Fibroblast of skin of abdomen (primary cell): Measurements from ENCODE around the gene DDX39B.

ENCODE experiments used
- DNase-seq: peaks from one replicate; pipeline ENCODE4 v3.0.0-alpha.2; 2013

The DDX39B gene

DNA sequence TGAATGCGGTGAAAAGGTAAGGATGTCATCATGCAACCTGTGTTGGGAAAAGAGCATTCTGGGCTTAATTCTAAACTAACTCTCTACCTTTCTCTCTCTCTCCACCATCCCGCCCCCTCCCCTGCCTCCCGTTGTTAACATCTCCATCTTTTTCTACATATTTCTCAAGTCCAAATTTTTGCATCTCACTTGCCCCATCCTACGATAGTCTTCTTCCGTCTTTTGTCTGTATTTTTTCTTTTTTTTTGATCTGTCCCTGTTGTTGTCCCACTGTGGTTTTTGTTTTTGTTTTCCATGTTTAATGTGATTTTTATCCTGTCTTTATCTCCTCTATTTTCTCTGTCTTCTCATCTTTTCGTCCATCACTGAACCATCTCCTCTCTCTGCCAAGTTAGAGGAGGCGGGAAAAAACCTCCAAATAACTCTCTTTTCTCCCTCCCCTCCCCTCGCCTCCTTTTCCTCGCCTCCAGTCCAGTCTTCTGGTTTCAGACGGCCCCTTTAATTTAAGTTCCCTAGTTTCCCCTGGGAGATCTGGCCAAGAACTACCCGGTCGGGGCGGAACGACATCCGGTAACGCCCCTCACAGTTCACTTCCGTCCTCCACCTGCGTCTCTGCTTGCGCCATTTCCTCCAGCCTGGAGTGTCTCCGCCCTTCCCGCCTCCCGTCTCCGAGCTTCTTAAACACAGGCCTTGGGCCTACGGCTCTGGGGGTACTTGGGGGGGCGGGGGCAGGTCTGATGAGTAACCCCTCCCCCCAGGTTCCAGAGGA is 5.3 kb upstream of the DDX39B start, which contains the start of gene NFKBIL1:
NFKBIL1 (plus strand) TSS at position 651 of the 769 bp plus-strand sequence; CDS start at position 738, 87 bp downstream.
- peak; percentile 99 for DNase-seq

DNA sequence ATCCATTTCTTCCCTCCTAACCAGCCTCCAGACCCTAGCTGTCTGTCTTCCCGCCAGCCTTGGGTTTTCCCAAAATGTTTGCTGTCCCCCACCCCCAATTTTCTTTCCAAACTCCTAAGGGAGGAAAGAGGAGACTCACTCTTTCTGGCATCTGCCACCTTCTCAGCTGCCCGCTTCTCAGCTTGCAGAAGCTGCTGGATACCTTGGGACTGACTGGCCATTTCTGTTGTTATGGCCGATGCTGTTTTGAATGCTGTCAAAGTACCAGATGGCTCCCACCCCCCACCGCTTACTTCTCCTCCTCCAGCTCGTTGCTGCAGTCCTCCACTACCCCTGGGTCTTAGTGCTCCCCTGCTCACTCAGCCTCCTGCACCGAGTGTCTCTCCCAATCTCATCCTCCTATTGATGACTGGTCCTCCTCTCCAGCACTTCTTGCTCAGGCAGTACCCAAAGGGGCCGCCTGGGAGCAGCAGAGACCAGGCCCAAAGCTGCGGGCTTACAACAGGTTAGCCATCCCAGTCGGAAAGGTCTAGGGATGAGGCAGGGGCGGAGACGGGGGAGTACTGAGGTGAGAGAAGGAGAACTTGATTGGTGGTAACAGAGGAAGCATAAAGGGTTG is 4.6 kb upstream of the DDX39B start, which contains the start of gene ATP6V1G2:
ATP6V1G2 (minus strand) TSS at position 270 of the 619 bp plus-strand sequence; CDS start at position 221, 49 bp downstream.
- peak; percentile 95 for DNase-seq

DNA sequence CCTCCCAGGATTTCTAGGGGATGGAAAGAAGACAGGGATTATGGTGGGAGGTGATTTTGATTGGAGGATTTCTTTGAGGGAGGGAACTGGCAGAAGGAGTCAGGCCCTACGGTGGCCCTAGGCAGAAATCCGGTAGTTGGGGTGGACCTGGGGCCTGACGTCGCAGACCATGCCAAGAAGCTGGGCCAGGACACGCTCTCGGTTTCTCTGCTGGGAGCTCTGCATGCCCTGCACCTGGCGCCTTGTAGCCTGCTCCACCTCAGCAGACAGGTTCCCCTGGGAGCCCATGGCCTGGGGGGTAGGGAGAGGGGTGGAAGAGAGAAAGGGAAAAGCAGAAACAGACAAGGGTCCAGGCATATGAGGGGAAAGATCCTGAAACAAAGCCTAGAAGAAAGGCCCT is 3.5 kb upstream of the DDX39B start:
- DNase-seq: no peak

DNA sequence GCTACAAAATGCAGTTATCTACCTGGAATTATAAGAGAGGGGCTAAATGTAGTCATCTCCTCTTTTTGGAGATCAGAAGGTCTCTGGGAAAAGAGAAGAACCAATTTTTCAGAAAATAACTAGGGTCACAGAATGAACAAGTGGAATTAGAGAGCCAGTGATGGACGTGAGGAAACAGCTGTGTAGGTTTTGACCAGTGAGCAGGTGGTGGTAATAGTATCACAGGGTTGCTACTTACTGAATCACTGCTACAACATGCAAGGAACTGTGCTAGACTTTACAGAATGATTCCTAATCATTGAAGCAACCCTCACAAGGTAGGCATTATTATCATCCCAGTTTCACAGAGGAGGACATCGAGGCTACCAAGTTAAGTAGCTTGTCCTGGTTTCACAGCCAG is 2.9 kb upstream of the DDX39B start:
- no peak for DNase-seq

DNA sequence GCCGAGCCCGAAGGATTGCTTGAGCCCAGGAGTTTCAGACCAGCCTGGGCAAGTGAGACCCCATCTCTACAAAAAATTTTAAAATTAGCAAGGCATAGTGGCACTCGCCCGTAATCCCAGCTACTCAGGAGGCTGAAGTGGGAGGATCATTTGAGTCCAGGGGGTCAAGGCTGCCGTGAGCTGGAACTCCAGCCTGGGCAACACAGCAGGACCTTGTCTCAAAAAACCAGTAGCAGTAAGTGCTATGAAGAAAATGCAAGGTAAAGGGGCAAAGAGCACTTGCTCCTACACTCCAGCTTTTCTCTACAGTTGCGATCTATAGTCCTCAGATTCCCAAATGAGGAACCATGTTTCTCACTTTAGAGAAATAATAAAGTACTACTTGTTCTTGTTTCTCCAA is 1.8 kb upstream of the DDX39B start:
- DNase-seq: no peak

DNA sequence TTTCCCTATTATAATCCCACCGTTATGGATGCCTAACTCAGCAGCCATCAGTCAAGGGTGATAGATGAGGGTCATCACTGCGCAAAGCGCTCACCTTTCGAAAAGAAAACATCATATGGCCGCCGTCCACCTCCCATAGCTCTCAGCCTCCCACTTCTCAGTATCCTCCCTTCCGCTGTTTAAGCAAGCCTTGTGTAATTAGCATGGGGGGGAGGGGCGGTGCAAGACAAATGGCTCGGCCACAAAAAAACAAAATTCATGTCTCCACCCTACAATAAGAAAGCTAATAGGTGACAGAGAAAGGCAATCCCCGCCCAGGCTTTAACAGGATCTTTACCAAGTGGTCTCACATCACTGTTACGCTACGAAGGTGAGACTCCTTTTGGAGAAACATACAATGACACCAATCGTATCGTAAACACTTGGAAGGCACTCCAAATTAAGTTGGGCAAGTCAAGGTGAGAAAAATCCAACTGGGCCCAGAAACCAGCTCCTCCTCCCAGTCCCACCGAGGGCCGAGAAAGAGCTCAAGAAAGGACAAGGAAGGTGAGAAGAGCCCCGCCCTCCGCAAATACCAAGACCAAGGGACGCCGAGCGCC is 645 bp downstream of the DDX39B start:
- no peak for DNase-seq

DNA sequence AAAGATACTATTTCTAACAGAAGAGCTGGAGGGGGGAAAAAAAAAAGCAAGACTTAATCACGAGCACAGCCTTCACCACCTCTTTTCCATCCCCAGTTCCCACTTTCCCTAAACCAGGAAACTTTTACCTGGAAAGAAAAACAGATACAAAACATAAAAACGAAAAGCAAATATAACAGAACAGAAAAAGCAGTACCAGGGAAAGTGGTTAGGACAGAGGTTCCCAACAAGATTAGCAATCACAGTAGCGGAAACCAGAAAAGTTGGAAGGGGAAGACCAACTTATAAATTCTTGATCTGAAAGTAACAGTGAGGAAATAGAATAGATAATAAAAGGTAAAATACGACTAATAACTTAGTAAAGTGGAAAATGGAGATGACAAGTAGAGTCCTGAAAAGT is 1.2 kb downstream of the DDX39B start:
- no peak for DNase-seq

DNA sequence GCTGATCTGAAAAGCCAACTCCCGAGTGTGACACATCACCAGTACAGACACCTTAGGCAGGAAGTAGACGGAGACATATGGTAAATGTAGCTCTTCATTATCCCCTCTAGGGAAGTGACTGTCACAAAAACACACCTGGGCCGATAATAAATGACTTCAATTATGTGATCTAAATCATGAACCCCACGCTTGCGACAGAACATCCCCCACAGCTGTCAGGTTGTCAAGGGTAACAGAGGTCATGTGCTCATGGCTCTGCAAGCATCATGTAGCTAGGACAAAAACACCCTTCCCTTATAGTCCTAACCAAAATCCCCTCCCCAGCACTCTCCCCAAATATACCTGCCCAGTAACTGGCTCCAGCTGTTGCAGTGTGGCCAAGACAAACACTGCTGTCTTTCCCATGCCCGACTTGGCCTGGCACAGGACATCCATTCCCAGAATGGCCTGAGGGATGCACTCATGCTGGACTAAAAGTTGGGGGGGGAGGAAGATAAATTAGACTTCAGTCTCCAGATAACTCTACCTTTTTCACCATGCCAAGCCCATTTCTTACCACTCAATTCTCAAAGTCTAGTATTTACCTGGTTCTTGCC is 2.9 kb downstream of the DDX39B start:
- no peak for DNase-seq

DNA sequence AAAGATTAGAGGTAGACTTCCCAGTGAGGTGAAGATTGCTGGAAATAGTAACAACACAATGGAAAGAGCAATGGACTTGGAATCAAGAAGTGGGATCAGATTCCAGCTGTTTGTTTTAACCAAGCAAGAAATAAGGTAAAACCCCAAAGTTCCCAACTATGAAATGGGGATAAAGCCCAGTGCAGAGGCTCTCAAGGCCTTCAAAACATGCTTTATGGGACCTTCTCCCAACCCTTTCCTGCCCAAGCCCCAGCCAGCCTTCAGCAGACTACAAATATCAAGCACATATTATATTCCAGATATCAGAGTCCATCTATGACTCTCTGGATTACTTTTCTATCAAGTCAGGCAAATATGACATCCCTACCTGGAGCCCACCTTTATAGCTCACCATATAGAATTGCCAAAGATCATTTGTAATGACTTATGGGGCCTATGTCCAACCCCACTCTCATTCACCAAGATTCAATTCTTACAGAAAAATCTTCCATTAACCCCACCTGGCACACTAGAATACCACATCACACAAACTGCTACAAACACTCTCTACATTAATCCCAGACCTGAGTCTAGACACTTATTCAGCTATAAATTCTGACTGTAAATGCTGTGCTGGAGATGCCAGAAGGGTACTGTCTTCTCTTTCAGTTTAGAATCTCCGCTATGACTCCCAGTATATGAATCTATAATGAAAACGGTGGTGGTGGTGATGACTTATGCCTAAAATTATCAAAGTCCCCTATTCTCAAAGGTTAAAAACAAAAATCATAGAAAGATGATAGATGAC is 6.1 kb downstream of the DDX39B start:
- DNase-seq: no peak

DNA sequence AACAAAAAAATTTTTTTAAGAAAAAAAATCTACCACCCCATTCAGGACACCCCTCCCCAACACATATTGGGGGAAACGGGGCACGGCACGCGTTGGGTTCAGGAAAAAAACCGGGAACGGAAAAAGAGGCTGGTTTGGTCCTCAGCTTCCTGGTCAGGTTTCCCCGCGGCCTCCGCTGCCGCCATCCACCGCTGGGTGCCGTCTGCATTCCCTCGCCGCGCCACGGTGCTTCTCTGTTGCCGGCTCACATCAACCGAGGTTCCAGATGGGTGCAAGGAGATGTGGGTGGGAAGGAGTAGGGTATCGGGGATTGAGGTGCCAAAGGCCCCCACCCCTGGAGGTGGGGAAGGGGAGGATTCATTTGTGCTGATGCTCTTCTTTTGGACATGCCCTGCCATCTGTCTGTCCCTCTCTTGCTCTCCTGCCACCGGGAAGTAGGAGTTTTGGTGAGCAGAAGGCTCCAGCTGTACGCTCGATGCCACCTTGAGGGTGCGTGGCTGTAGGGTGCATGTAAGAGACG is 7.2 kb downstream of the DDX39B start:
- DNase-seq: no peak

DNA sequence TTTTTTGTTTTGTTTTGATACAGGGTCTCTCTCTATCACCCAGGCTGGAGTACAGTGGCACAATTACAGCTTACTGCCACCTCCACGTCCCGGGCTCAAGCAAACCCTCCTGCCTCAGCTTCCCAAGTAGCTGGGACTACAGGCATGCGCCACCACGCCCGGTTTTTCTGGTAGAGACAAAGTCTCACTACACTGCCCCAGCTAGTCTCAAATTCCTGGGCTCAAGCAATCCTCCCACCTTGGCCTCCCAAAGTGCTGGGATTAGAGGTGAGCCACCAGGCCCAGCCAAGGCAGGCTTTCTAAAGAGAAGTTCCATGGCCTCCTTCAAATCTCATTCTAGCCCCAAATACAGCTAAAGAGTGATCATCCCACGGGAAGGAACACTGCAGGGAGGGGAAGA is 7.8 kb downstream of the DDX39B start:
- no peak for DNase-seq

DNA sequence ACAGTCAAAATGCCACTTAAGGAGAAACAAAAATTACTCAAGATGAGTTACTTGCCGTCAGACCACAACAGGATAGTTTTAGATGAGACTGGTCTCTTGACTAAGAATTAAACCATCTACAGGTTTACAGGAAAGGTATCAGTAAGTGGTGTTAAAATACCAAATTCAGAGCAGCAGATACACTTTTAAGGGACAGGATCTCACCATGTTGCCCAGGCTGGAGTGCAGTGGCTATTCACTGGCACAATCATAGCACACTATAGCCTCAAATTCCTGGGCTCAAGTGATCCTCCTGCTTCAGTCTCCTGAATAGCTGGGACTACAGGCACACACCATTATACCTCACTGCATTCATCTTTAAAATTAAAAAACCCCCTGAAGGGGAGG is 8.4 kb downstream of the DDX39B start:
- DNase-seq: no peak

DNA sequence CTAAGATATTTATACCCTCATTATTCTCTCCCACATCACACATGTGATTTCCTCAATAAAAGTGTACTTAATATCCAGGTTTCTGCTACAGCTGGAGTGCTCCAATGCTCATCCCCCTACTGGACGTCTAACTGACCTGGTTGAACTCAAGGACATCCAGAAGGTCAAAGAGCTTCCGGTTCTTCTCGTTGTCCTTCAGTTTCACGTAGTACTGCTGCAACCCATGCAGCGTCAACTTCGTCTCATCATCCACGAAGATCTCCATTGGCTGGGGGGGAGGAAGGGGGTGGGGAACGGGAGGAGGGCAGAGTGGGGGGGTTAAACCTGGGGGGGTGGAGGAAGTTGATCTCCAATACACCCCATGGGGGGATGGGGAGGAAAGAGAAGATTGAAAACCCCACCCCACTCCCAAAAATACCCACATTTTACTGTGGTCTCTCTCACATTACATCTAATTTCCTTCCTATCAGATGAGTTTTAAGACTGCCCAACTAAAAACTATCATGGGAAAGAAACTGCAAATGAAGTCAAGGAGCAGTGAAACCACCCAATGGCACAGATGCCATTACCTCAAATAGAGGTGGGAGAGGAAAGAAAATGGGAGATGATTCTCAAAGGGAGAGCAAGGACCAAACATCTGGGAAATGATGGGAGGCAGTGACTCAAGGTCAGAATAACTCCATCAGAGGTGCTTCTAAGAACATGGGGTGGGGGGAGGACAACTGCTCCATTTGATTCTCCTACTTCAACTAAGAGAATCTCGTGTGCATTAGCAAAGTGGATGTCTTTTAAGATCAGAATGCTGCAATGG is 9.0 kb downstream of the DDX39B start:
- DNase-seq: no peak

DNA sequence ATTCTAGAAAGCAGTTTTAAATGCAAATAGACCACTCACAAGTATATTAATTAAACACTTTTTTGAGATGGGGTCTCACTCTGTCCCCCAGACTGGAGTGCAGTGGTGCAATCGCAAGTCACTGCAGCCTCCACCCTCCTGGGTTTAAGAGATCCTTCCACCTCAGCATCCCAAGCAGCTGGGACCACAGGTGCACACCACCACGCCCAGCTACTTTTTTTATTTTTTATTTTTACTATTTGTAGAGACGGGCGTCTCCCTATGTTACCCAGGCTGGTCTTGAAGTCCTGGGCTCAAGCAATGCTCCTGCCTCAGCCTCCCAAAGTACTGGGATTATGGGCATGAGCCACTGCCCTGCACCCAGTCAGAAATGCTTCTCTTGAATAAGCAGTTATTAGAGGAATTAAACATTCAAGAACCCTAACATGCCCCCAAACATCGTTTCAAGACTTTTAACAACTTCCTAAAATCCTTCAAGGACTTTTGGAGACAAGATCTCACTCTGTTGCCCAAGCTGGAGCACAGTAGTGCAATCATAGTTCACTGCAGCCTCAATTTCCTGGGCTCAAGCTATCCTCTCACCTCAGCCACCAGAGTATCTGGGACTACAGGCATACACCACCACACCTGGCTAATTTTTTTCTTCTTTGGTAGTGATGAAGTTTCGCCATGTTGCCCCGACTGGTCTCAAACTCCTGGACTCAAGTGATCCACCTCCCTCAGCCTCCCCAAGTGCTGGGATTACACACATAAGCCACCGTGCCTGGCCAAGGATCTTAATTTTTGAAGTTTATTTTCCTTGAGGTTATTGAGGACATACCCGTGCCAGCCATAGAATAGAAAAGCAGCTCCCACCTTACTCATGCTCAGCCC is 9.8 kb downstream of the DDX39B start:
- no peak for DNase-seq

DNA sequence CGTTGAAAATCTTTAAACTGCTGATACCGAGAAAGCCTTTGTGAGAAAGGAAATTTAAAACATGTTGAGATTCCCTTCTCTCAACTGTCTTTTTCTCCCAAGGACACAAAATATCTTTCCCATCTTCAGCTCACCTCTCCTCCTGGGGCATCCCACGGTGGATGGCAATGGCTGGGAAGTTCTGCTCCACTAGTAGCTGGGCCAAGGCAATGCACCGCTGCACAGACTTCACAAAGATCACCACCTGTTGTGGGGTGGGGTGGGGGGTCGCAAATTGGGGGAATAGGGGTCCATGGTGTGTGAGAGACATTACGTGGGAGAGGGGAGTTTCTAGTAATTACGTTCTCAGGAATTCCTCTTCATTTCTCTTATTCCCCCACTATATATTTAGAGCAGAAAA is 10.6 kb downstream of the DDX39B start:
- DNase-seq: no peak

DNA sequence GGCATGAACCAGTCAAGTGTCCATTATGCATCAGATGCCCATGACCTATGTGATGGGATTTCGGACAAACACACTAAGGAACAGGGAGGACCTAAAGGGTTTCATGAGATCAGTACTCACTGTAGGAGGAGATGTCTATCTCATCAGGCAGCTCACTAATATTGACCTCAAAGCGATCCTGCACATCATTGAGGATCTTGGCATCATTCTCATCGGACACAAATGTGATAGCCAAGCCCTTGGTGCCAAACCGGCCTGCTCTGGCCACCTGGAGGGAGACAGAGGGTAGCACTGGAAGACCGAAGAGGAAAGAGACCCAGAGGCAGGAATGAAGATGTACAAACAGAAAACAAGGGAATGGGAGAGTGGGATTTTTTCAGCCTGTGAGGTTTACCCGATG is 11.1 kb downstream of the DDX39B start:
- no peak for DNase-seq

DNA sequence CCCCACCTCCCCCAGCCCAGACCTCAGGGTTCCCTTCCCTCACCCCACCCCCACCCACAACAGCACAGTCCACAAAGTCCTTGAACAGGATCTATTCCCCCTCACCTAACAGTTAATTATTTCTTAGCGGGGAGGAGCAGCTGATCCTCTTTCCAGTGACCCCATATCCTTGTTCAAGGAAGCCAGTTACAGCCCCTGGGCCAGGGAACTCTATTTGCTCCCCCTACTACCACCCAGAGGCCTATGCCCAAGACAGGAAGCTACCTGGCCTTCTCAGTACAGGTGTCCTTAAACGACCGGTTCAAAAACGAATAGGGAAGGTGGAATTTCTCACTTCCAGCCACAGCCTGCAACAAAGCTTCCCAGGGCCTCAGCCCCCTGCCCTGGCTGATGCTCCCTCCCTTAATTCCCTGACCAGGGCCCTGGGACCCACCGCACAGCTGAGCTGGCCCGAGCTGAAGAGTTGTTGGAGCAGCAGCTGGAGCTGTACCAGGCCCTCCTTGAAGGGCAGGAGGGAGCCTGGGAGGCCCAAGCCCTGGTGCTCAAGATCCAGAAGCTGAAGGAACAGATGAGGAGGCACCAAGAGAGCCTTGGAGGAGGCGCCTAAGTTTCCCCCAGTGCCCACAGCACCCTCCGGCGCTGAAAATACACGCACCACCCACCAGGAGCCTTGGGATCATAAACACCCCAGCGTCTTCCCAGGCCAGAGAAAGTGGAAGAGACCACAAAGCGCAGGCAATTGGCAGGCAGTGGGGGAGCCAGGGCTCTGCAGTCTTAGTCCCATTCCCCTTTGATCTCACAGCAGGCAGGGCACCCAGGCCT is 12.3 kb downstream of the DDX39B start:
- no peak for DNase-seq

DNA sequence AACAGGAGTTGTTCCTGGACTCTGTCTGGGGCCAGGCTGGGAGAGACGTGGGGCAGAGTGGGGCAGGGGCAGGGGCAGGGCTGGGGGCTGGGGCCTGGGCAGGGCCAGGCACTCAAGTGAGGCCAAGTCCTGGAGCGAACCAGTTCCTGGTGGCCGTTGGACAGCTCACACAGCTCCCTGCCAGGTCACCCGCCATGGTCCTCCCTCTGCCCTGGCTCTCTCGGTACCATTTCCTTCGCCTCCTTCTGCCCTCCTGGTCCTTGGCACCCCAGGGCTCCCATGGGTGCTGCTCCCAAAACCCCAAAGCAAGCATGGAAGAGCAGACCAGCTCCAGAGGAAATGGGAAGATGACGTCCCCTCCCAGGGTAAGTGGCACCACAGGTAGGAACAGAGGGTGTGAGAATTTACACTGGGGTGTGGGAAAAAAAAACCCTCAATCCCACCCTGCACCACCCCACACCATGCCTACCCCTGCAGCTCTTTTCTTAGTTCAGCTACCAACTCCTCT is 12.9 kb downstream of the DDX39B start, which contains the start of gene MCCD1:
MCCD1 (plus strand) TSS at position 142 of the 508 bp plus-strand sequence; CDS start at position 195, 53 bp downstream.
- no peak for DNase-seq

DNA sequence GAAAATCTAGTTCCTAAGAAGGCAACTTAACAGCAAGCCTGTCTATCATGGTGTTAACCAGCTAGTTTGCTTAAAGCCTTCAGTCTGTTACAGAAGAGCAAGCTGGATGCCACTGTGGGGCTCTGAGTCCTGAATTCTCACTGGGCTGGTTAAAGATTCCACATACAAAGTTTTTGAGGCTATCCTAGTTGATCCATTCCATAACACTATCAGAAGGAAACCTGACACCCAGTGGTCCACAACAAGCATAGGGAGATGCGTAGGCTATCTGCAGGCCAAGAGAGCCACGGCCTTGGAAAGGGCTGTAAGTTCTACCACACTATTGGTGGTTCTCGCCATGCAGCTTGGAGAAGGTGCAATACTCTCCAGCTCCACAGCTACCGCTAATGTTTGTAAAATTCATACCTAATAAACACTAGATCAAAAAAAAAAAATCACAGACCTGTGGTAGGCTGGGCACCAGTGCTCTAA is 13.5 kb downstream of the DDX39B start:
- DNase-seq: no peak
